ENCODE data around the gene PCK2. TPM values are rescaled to one million over a fixed set of nuclear protein-coding genes. Genes with fewer than 3 reads are reported as not detected.

The PCK2 gene
- total and polyA plus RNA-seq, 12 donors, result 4.4 to 37.0 (median 17.8) TPM

DNA sequence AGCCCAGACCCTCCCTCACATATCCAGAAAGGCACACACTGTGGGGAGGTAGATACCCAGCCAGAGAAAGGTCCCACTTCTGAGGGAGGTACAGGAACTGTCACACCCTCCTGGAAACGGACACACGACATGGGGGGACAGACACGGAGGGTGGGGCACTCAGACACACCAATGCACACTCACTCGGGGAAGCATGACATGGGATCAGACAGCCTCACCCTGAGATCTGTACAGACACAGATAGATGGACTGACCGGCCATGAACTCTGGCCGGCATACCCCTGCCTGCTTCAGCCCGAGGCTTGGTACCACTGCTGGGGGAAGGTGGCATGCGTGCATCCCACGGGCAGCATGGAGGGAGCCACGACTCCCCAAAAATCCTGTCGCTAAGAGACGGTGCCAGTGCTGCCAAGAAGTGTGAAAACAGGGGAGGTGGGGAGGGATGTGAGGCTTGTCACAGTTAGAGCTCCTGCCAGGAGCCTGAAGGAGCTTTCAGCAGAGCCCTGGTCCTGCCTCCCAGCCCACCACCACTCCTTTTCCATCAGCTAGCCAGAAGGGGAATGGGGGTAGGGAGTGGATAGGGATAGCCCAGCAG is 22.2 kb upstream of the PCK2 start:
- TF ChIP-seq CTCF (IDR thresholded peaks at IDR 0.05) (no peak), POLR2A (IDR thresholded peaks at IDR 0.05) (no peak)
- Histone ChIP-seq H3K36me3 (replicated peaks in 1 of 2) (no peaks in the 10 kb centered on the region), H3K27me3 (no peaks in the 10 kb centered on the region), H3K9me3 (replicated peaks in 1 of 3) (no peaks in the 10 kb centered on the region), H3K27ac (no peak overlapping the region), H3K4me3 (no peak overlapping the region), H3K4me1 (replicated peaks in 1 of 2) (no peaks in the 10 kb centered on the region)
- intact Hi-C loops (cut with DNase I), result no loop called here
- WGBS, 4 donors, result 50 to 60% (median 53%) methylated on average over 4 to 12 of the region's 12 CpGs
- no peak for DNase-seq

DNA sequence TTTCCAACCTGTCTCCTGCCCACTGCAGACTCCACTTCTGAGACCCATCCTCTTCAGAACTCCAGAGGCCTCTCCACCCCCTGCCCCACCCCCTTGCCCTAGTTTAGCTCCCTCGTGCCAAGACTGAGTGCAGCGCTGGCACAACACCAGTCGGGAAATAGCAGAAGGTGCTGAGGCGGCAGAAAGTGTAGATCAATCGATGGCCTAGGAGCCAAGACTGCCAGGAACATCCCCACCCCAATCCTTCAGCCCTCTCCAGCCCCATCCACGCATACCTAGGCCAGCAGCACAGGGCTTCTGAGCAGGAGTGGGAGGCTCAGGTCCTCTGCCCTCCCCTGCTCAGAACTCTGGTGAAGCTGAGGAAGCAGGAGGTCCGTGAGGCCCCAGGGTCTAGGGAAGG is 21.7 kb upstream of the PCK2 start:
- Histone ChIP-seq H3K9me3 (replicated peaks in 1 of 3) (no peaks in the 10 kb centered on the region), H3K27ac (no peak overlapping the region), H3K36me3 (replicated peaks in 1 of 2) (no peaks in the 10 kb centered on the region), H3K4me1 (replicated peaks in 1 of 2) (no peaks in the 10 kb centered on the region), H3K4me3 (no peak overlapping the region), H3K27me3 (no peaks in the 10 kb centered on the region)
- TF ChIP-seq CTCF (IDR thresholded peaks at IDR 0.05) (no peak), POLR2A (IDR thresholded peaks at IDR 0.05) (no peak)
- intact Hi-C loops (cut with DNase I), result no loop called here
- WGBS, 4 donors, result 39 to 68% (median 60%) methylated on average over 7 of the region's 7 CpGs
- DNase-seq, result no peak

DNA sequence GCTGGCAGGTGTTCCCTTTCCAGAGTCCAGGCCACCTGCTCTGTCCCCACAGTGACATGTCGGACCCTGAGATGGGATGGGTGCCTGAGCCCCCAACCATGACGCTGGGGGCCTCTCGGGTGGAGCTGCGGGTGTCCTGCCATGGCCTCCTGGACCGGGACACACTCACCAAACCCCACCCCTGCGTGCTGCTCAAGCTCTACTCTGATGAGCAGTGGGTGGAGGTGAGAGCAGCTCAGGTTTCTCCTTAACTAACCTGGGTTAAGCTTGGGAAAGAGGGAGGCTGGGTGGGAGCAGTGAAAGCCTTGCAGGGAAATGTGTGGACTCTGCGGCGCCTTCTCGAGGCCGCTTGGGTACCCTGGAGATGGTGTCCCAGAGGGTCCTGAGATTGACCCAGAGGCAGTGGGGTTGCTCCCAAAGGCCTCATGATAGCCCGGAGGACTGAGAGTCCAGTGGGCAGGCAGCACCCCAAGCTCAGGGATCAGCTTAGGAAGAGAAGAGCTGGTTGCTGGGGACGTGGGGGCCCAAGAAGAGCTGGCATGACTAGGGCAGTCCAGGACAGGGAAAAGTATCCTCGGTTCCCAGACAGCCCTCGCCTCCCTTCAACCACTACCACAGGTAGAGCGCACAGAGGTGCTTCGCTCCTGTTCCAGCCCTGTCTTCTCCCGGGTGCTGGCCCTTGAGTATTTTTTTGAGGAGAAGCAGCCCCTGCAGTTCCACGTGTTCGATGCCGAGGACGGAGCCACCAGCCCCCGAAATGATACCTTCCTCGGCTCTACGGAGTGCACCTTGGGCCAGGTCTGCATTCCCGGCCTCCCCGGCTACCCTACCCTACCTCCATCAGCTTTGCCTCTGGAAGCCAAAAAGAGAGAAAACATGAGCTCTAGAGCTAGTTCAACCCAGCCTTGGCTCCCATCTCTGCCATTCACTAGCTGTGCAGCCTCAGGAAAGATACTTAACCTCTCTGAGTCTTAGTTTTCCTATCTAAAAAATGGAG is 20.9 kb upstream of the PCK2 start:
- intact Hi-C loops (cut with DNase I), result no loop called here
- Histone ChIP-seq H3K27ac (no peak overlapping the region), H3K9me3 (replicated peaks in 1 of 3) (no peaks in the 10 kb centered on the region), H3K4me1 (replicated peaks in 1 of 2) (no peaks in the 10 kb centered on the region), H3K36me3 (replicated peaks in 1 of 2) (no peaks in the 10 kb centered on the region), H3K27me3 (no peaks in the 10 kb centered on the region), H3K4me3 (no peak overlapping the region)
- 80 to 86% (median 85%) methylated on average over 17 to 26 of the region's 26 CpGs for WGBS, 4 donors
- DNase-seq, result no peak
- no peak for TF ChIP-seq CTCF (IDR thresholded peaks at IDR 0.05)
- TF ChIP-seq POLR2A (IDR thresholded peaks at IDR 0.05), result no peak

- Histone ChIP-seq H3K9me3 (replicated peaks in 1 of 3) (no peaks in the 10 kb centered on the region), H3K4me3 (no peak overlapping the region), H3K27me3 (no peaks in the 10 kb centered on the region), H3K36me3 (replicated peaks in 1 of 2) (no peaks in the 10 kb centered on the region), H3K27ac (no peak overlapping the region), H3K4me1 (replicated peaks in 1 of 2) (no peaks in the 10 kb centered on the region)
- intact Hi-C loops (cut with DNase I), result no loop called here
- no peak for DNase-seq
- 76 to 85% (median 81%) methylated on average over 9 to 11 of the region's 11 CpGs for WGBS, 4 donors
- TF ChIP-seq CTCF (IDR thresholded peaks at IDR 0.05), result no peak
- TF ChIP-seq POLR2A (IDR thresholded peaks at IDR 0.05), result no peak
These were observed 19.3 kb upstream of the PCK2 start for GRCh38 chr14:24074625-24075484.

Data from adrenal gland (tissue), 12 donors.